ENCODE results near the gene PAK6. TPM values are rescaled to one million over a fixed set of nuclear protein-coding genes. Genes with fewer than 3 reads are reported as not detected.

Gene PAK6
- total RNA-seq, 2 donors from 2014 or later = not detected

GRCh38 chr15:40325700-40326099, 86.8 kb downstream of the PAK6 start:
- ATAC-seq (no peak), DNase-seq (no peak)
- Mint-ChIP-seq H3K27me3 (no peaks in the 10 kb centered on the region), H3K4me1 (peaks cover 24% of the 10 kb centered on the region), H3K27ac (peak overlapping the region; percentile 62), H3K36me3 (ENCODE audit: low read depth) (no peaks in the 10 kb centered on the region), H3K4me3 (no peak overlapping the region)
- H3K9me3 ChIP-seq (ENCODE audit: control insufficient read depth, low read length, poor library complexity, severe bottlenecking) = no peaks in the 10 kb centered on the region

Other genes with a start within 250 kb of the PAK6 start
- 100 to 1,000 TPM; 108 to 114 TPM for gene SRP14, start 199.9 kb upstream of the PAK6 start, total RNA-seq
- gene BMF, start 130.2 kb upstream of the PAK6 start, total RNA-seq = 10 to 100 TPM in 1 of 2 donors, 1 to 10 TPM in 1; 8.0 to 13.4 TPM
- 1 to 10 TPM; 1.1 to 3.4 TPM for gene BUB1B, start 78.0 kb upstream of the PAK6 start, total RNA-seq
- under 1 TPM in 1 of 2 donors, not detected in 1; 0.42 TPM for gene ANKRD63, start 44.0 kb downstream of the PAK6 start, total RNA-seq
- gene PLCB2, start 68.9 kb downstream of the PAK6 start, total RNA-seq = 100 to 1,000 TPM; 228 to 238 TPM
- gene INAFM2, start 84.6 kb downstream of the PAK6 start, total RNA-seq = 10 to 100 TPM in 1 of 2 donors, 1 to 10 TPM in 1; 9.2 to 48.3 TPM
- 1 to 10 TPM; 4.1 to 5.3 TPM for gene CCDC9B, start 101.9 kb downstream of the PAK6 start, total RNA-seq
- not detected for gene PHGR1, start 112.0 kb downstream of the PAK6 start, total RNA-seq
- under 1 TPM; 0.02 to 0.03 TPM for gene DISP2, start 119.2 kb downstream of the PAK6 start, total RNA-seq
- 1 to 10 TPM; 2.2 to 4.9 TPM for gene KNSTRN, start 143.7 kb downstream of the PAK6 start, total RNA-seq
- 10 to 100 TPM; 30.1 to 37.0 TPM for gene IVD, start 166.7 kb downstream of the PAK6 start, total RNA-seq
- gene BAHD1, start 201.9 kb downstream of the PAK6 start, total RNA-seq = 10 to 100 TPM; 30.2 to 32.1 TPM
- 1 to 10 TPM; 4.4 to 7.5 TPM for gene CHST14, start 231.9 kb downstream of the PAK6 start, total RNA-seq